Liver (tissue), 9 donors: ENCODE measurements around the gene ARHGEF3. TPM values are rescaled to one million over a fixed set of nuclear protein-coding genes. Genes with fewer than 3 reads are reported as not detected.
A peak's percentile ranks its signal among the peaks of the same experiment; 100 is the strongest.

Source experiments
- DNase-seq: peaks from one replicate; pipeline ENCODE4 v3.0.0-alpha.2; 2017; ENCODE audit warnings: low spot score
- H3K27ac ChIP-seq, 2 donors: one replicate each; pipeline ENCODE4 v1.7.0; 2013; ENCODE audit warnings: inconsistent platforms in 2 of 2, low read length in 2 of 2, control low read depth in 1 of 2, low read depth in 1 of 2, mild to moderate bottlenecking in 1 of 2
- H3K27me3 ChIP-seq, 4 donors: one replicate each; pipeline versions ENCODE4 v1.6.1 to v1.7.0; 2013; ENCODE audit warnings: low read length in 3 of 4, inconsistent platforms in 1 of 4, mild to moderate bottlenecking in 1 of 4, moderate library complexity in 1 of 4; ENCODE audit not compliant: control insufficient read depth in 4 of 4, insufficient read depth in 4 of 4
- H3K36me3 ChIP-seq, 4 donors: one replicate each; pipeline versions ENCODE4 v1.6.1 to v1.7.0; 2013; ENCODE audit warnings: low read length in 3 of 4, mild to moderate bottlenecking in 3 of 4, low read depth in 1 of 4, moderate library complexity in 1 of 4; ENCODE audit not compliant: control insufficient read depth in 4 of 4, insufficient read depth in 3 of 4
- H3K4me1 ChIP-seq, 4 donors: one replicate each; pipeline versions ENCODE4 v1.6.1 to v1.7.0; 2013; ENCODE audit warnings: low read length in 3 of 4, mild to moderate bottlenecking in 3 of 4, moderate library complexity in 1 of 4; ENCODE audit not compliant: control insufficient read depth in 4 of 4, insufficient read depth in 4 of 4
- H3K4me3 ChIP-seq, 3 donors: one replicate each; pipeline versions ENCODE4 v1.6.1 to v1.7.0; 2013; ENCODE audit warnings: low read length in 3 of 3, control low read depth in 1 of 3, low read depth in 1 of 3, mild to moderate bottlenecking in 1 of 3
- H3K9ac ChIP-seq, 2 donors: one replicate each; pipeline ENCODE4 v1.7.0; 2013; ENCODE audit warnings: low read length in 2 of 2, mild to moderate bottlenecking in 2 of 2, moderate library complexity in 2 of 2, control low read depth in 1 of 2, low read depth in 1 of 2
- H3K9me3 ChIP-seq, 4 donors: one replicate each; pipeline versions ENCODE4 v1.6.1 to v1.7.0; 2013; ENCODE audit warnings: low read length in 3 of 4; ENCODE audit not compliant: control insufficient read depth in 4 of 4
- ATF3 ChIP-seq: IDR thresholded peaks from 2 replicates; pipeline ENCODE4 v1.6.1; 2016; ENCODE audit warnings: antibody characterized with exemption
- CTCF ChIP-seq: fragments of 150-350 bp; IDR thresholded peaks from 2 replicates; pipeline ENCODE4 v1.5.1; 2017; ENCODE audit warnings: improper control_type of control experiment, low read depth, low read length; ENCODE audit not compliant: missing input control
- EGR1 ChIP-seq, 2 donors: IDR thresholded peaks; 2 replicates each; pipeline ENCODE4 v1.6.1; 2016 to 2018; ENCODE audit warnings: antibody characterized with exemption in 2 of 2, low read depth in 2 of 2
- FOXA1 ChIP-seq: IDR thresholded peaks from 2 replicates; pipeline ENCODE4 v1.6.1; 2016; ENCODE audit warnings: antibody characterized with exemption
- FOXA2 ChIP-seq: IDR thresholded peaks from 2 replicates; pipeline ENCODE4 v1.6.1; 2016; ENCODE audit warnings: antibody characterized with exemption
- GABPA ChIP-seq, 2 donors: IDR thresholded peaks in 1 of 2; conservative IDR thresholded peaks in 1 of 2; 2 replicates each; pipeline ENCODE4 v1.6.1; 2016; ENCODE audit warnings: antibody characterized with exemption in 2 of 2, mild to moderate bottlenecking in 1 of 2, moderate library complexity in 1 of 2
- HNF4A ChIP-seq, 2 donors: conservative IDR thresholded peaks; 2 replicates each; pipeline ENCODE4 v1.6.1; 2016; ENCODE audit warnings: antibody characterized with exemption in 2 of 2, mild to moderate bottlenecking in 2 of 2
- HNF4G ChIP-seq: IDR thresholded peaks from 2 replicates; pipeline ENCODE4 v1.6.1; 2016; ENCODE audit warnings: antibody characterized with exemption
- JUND ChIP-seq, 2 donors: IDR thresholded peaks; 2 replicates each; pipeline ENCODE4 v1.6.1; 2016; ENCODE audit warnings: antibody characterized with exemption in 2 of 2
- MAX ChIP-seq: IDR thresholded peaks from 2 replicates; pipeline ENCODE4 v1.6.1; 2016; ENCODE audit warnings: antibody characterized with exemption
- NR2F2 ChIP-seq: IDR thresholded peaks from 2 replicates; pipeline ENCODE4 v1.6.1; 2016; ENCODE audit warnings: antibody characterized with exemption
- RAD21 ChIP-seq, 2 donors: IDR thresholded peaks; 2 replicates each; pipeline ENCODE4 v1.6.1; 2016; ENCODE audit warnings: antibody characterized with exemption in 2 of 2, mild to moderate bottlenecking in 2 of 2
- REST ChIP-seq: IDR thresholded peaks from 2 replicates; pipeline ENCODE4 v1.6.1; 2016; ENCODE audit warnings: antibody characterized with exemption, mild to moderate bottlenecking
- RXRA ChIP-seq, 2 donors: IDR thresholded peaks; 2 replicates each; pipeline ENCODE4 v1.6.1; 2017 to 2018; ENCODE audit warnings: antibody characterized with exemption in 2 of 2, mild to moderate bottlenecking in 1 of 2
- SP1 ChIP-seq: IDR thresholded peaks from 2 replicates; pipeline ENCODE4 v1.6.1; 2018; ENCODE audit warnings: antibody characterized with exemption, mild to moderate bottlenecking
- TAF1 ChIP-seq: conservative IDR thresholded peaks from 2 replicates; pipeline ENCODE4 v1.6.1; 2016; ENCODE audit warnings: antibody characterized with exemption, mild to moderate bottlenecking
- YY1 ChIP-seq: IDR thresholded peaks from 2 replicates; pipeline ENCODE4 v1.6.1; 2016; ENCODE audit warnings: antibody characterized with exemption, mild to moderate bottlenecking
- ZBTB33 ChIP-seq: IDR thresholded peaks from 2 replicates; pipeline ENCODE4 v1.6.1; 2016; ENCODE audit warnings: antibody characterized with exemption
- WGBS: extraction: QIAGEN DNeasy Blood & Tissue Kit; methylation state at CpG from one replicate; pipeline ENCODE4 v1.1.7; 2013; 5-methylcytosine and 5-hydroxymethylcytosine counted together
- polyA plus RNA-seq, 2 donors: library from polyadenylated mRNA; stranded (reverse) in 1 of 2; unstranded in 1 of 2; fragments of 200-250 nt in 1 of 2; fragments of >200 nt in 1 of 2; fragmentation: Nextera tagmentation in 1 of 2; extraction: Ambion mirVana in 1 of 2; gene quantifications; one replicate each; pipeline versions ENCODE4 v1.2.1 to v1.2.3, GENCODE V29; 2013 to 2015
- total RNA-seq, 2 donors: library from RNA; depleted of rRNA; stranded (reverse); fragments of >200 nt; gene quantifications; one replicate each; pipeline ENCODE4 v1.2.3, GENCODE V29; 2014
- donor health status: healthy.
- donor health status: healthy.
- donor health status: healthy.
- donor health status: healthy.
- donor health status: healthy.

ARHGEF3 gene
- total and polyA plus RNA-seq, 4 donors: 1.6 to 7.9 (median 2.0) TPM

GRCh38 chr3:56831572-56831971 lies 29.8 kb upstream of the ARHGEF3 start (continued):
- TF ChIP-seq CTCF: no peak
- no peak for TF ChIP-seq FOXA1
- no peak for TF ChIP-seq HNF4G
- no peak for TF ChIP-seq ATF3
- no peak for TF ChIP-seq FOXA2
- no peak for TF ChIP-seq JUND (IDR thresholded peaks at IDR 0.05)
- TF ChIP-seq NR2F2: no peak
- no peak for TF ChIP-seq TAF1
- TF ChIP-seq EGR1 (IDR thresholded peaks at IDR 0.05; ENCODE audit: low read depth in 2 of 2): no peak
- no peak for TF ChIP-seq HNF4A (conservative IDR thresholded peaks at IDR 0.05)

- Histone ChIP-seq H3K9ac (no peak overlapping the region), H3K36me3 (no peaks in the 10 kb centered on the region), H3K9me3 (no peaks in the 10 kb centered on the region), H3K4me1 (peaks cover 0 to 1% (median 0%) of the 10 kb centered on the region in 4 donors), H3K27me3 (peaks cover 0 to 2% (median under 1%) of the 10 kb centered on the region in 4 donors), H3K27ac (no peak overlapping the region), H3K4me3 (no peak overlapping the region)
- 39% methylated on average over 2 of the region's 2 CpGs for whole genome bisulfite sequencing
- DNase-seq: no peak
- TF ChIP-seq TAF1 (no peak), HNF4A (conservative IDR thresholded peaks at IDR 0.05) (peak in 1 of 2 donors; percentile 60), HNF4G (no peak), JUND (IDR thresholded peaks at IDR 0.05) (no peak), RXRA (IDR thresholded peaks at IDR 0.05) (peak in 1 of 2 donors; percentile 41), RAD21 (IDR thresholded peaks at IDR 0.05) (no peak), MAX (peak; percentile 17), REST (no peak), YY1 (peak; percentile 58), CTCF (no peak), ATF3 (no peak), GABPA (IDR thresholded peaks at IDR 0.05 in 1 of 2, conservative IDR thresholded peaks at IDR 0.05 in 1 of 2) (no peak), NR2F2 (no peak), FOXA1 (no peak), FOXA2 (peak; percentile 46), SP1 (no peak), EGR1 (IDR thresholded peaks at IDR 0.05; ENCODE audit: low read depth in 2 of 2) (no peak), ZBTB33 (no peak)
Measured at GRCh38 chr3:56830884-56831283, 29.1 kb upstream of the ARHGEF3 start.
